HepG2 (cell line): Measurements from ENCODE around the gene KCNH6. TPM values are rescaled to one million over a fixed set of nuclear protein-coding genes. Genes with fewer than 3 reads are reported as not detected.

Experiments used
- ATAC-seq: fragments of 200-7000 bp; cut with Tn5 transposase; 3 replicates; pipeline ENCODE4 v1.9.1; 2020; ENCODE audit warnings: mild to moderate bottlenecking, moderate library complexity
- BruUV-seq: library from RNA; stranded (reverse); fragments of 400-500 nt; replicated peaks from 2 replicates; lab custom pipeline; 2021; lab: Mats Ljungman, UMichigan
- CTCF ChIA-PET: fragments of 300-600 bp; formaldehyde crosslinking; extraction: SDS; loops from one replicate; lab custom pipeline; 2021; ENCODE audit warnings: low total read pairs, inconsistent platforms, low intra/inter-chr PET ratio; lab: Yijun Ruan, JAX
- POLR2A ChIA-PET: fragments of 350-600 bp; sonication (Branson Sonifier 250); formaldehyde crosslinking; loops from one replicate; lab custom pipeline; 2020; ENCODE audit warnings: antibody characterized with exemption, inconsistent platforms; lab: Yijun Ruan, JAX
- DNase-seq: peaks from one replicate; pipeline ENCODE4 v3.0.0-alpha.2; 2015; ENCODE audit warnings: low spot score
- FAIRE-seq: peaks from 3 replicates; lab custom pipeline; 2011; peaks lifted over from hg19 to GRCh38; lab: Jason Lieb, UNC
- H2AFZ ChIP-seq: one replicate; pipeline ENCODE4 v1.6.1; 2011; ENCODE audit warnings: low read length, inconsistent platforms
- H3K27ac ChIP-seq: fragments of 300-600 bp; 3 replicates; pipeline ENCODE4 v1.8.0; 2011; ENCODE audit warnings: mixed run types, mild to moderate bottlenecking, mixed read lengths, low read length, inconsistent platforms; ENCODE audit not compliant: insufficient read depth; ENCODE audit errors: extremely low read length
- H3K27me3 ChIP-seq, 2 experiments: fragments of 200-600 bp in 1 of 2; 2 replicates in 1 of 2; 3 replicates in 1 of 2; pipeline versions ENCODE4 v1.6.0 to v1.8.0; 2011; ENCODE audit warnings: low read length in 2 of 2, mild to moderate bottlenecking in 2 of 2, moderate library complexity in 2 of 2, inconsistent platforms in 1 of 2; ENCODE audit not compliant: insufficient read depth in 2 of 2, control insufficient read depth in 1 of 2
- H3K36me3 ChIP-seq, 2 experiments: fragments of 200-600 bp in 1 of 2; replicated peaks in 1 of 2; 2 replicates in 1 of 2; 3 replicates in 1 of 2; pipeline versions ENCODE4 v1.5.1 to v1.8.0; 2011; ENCODE audit warnings: low read length in 2 of 2, inconsistent platforms in 1 of 2; ENCODE audit not compliant: insufficient read depth in 2 of 2, control insufficient read depth in 1 of 2
- H3K4me1 ChIP-seq: 2 replicates; pipeline ENCODE4 v1.5.1; 2012; ENCODE audit warnings: low read length, inconsistent platforms; ENCODE audit not compliant: insufficient read depth
- H3K4me2 ChIP-seq: 2 replicates; pipeline ENCODE4 v1.6.0; 2011; ENCODE audit warnings: low read depth, low read length, inconsistent platforms
- H3K4me3 ChIP-seq, 3 experiments: fragments of 200-600 bp in 1 of 3; sonication (generic), shearing (Covaris generic) in 1 of 3; replicated peaks in 1 of 3; 2 replicates each; pipeline ENCODE4 v1.5.1; 2011 to 2016; ENCODE audit warnings: low read length in 3 of 3, inconsistent platforms in 2 of 3, low read depth in 2 of 3, mild to moderate bottlenecking in 2 of 3, control low read depth in 1 of 3, mixed read lengths in 1 of 3; ENCODE audit not compliant: insufficient read depth in 1 of 3
- H3K79me2 ChIP-seq: one replicate; pipeline ENCODE4 v1.6.1; 2011; ENCODE audit warnings: low read length, inconsistent platforms; ENCODE audit not compliant: insufficient read depth
- H3K9ac ChIP-seq: 2 replicates; pipeline ENCODE4 v1.6.0; 2011; ENCODE audit warnings: mild to moderate bottlenecking, low read depth, low read length, inconsistent platforms; ENCODE audit not compliant: insufficient read depth
- H3K9me3 ChIP-seq: 2 replicates; pipeline ENCODE4 v1.5.1; 2012; ENCODE audit warnings: mild to moderate bottlenecking, low read length
- H4K20me1 ChIP-seq: 2 replicates; pipeline ENCODE4 v1.6.0; 2011; ENCODE audit warnings: inconsistent platforms, mild to moderate bottlenecking, low read length, moderate library complexity; ENCODE audit not compliant: insufficient read depth
- FOXO1 ChIP-seq: sonication (generic); formaldehyde crosslinking; IDR thresholded peaks from 2 replicates; pipeline ENCODE4 v1.4.0; 2020; ENCODE audit warnings: missing genetic modification reagents
- HDAC6 ChIP-seq: fragments of 200-600 bp; sonication (generic); IDR thresholded peaks from 2 replicates; pipeline ENCODE4 v1.7.0; 2017; ENCODE audit warnings: mild to moderate bottlenecking, antibody characterized with exemption, low read length, low read depth
- MYC ChIP-seq: sonication (generic); formaldehyde crosslinking; IDR thresholded peaks from 2 replicates; pipeline ENCODE4 v1.9.0; 2021; ENCODE audit warnings: missing genetic modification reagents, borderline replicate concordance
- PPARG ChIP-seq: conservative IDR thresholded peaks from 2 replicates; pipeline ENCODE4 v1.6.1; 2016; ENCODE audit warnings: missing biosample characterization, missing genetic modification reagents
- ZNF644 ChIP-seq: IDR thresholded peaks from 2 replicates; pipeline ENCODE4 v1.6.1; 2016; ENCODE audit warnings: low read depth
- ZNF709 ChIP-seq: sonication (generic); formaldehyde crosslinking; IDR thresholded peaks from 2 replicates; pipeline ENCODE4 v1.5.0; 2020; ENCODE audit warnings: mild to moderate bottlenecking, missing genetic modification reagents
- ZNF773 ChIP-seq: sonication (generic); formaldehyde crosslinking; IDR thresholded peaks from 2 replicates; pipeline ENCODE4 v1.4.0; 2020; ENCODE audit warnings: missing genetic modification reagents, borderline replicate concordance
- WGBS: methylation state at CpG from one replicate; pipeline ENCODE4 v1.1.6; 2017; ENCODE audit warnings: low lambda C conversion rate; 5-methylcytosine and 5-hydroxymethylcytosine counted together
- in situ Hi-C: cut with HindIII; loops from 2 replicates; pipeline ENCODE4 v1.10.0; 2017; ENCODE audit warnings: low pct_unique_long_range_greater_than_20kb; ENCODE audit not compliant: extremely low pct_ligation_motif_present
- intact Hi-C: fragments of 100-400 bp; cut with micrococcal nuclease; formaldehyde crosslinking; loops from one replicate; pipeline ENCODE4 v1.10.0; 2022; ENCODE audit not compliant: unreplicated experiment
- polyA plus RNA-seq, 8 experiments: library from polyadenylated mRNA; depleted of rRNA in 3 of 8; stranded (reverse) in 7 of 8; unstranded in 1 of 8; fragments of >200 nt; fragmentation: Illumina TruSeq in 4 of 8; extraction: Trizol in 4 of 8; gene quantifications; 2 replicates each; pipeline versions ENCODE4 v1.2.1 to v1.2.3, GENCODE V29; 2011 to 2016; ENCODE audit warnings: low read depth in 4 of 8, missing spikeins in 1 of 8, mixed read lengths in 1 of 8; ENCODE audit not compliant: insufficient read depth in 1 of 8
- total RNA-seq, 5 experiments: library from RNA; depleted of rRNA; stranded (reverse); fragments of >200 nt; fragmentation: Illumina TruSeq; extraction: Trizol; gene quantifications; 2 replicates each; pipeline ENCODE4 v1.2.3, GENCODE V29; 2016; ENCODE audit warnings: low read depth in 1 of 5
- TF ChIP-seq, protein P1 (sequence below): IDR thresholded peaks from 2 replicates; pipeline ENCODE4 v1.6.1; 2012; ENCODE audit warnings: low read length, improper control_type of control experiment

KCNH6 gene
- total and polyA plus RNA-seq, 2 of the 13 experiments (the other 11 are each of a cell fraction or from before 2014, with no cell fraction given), result 0.05 to 0.18 TPM

DNA sequence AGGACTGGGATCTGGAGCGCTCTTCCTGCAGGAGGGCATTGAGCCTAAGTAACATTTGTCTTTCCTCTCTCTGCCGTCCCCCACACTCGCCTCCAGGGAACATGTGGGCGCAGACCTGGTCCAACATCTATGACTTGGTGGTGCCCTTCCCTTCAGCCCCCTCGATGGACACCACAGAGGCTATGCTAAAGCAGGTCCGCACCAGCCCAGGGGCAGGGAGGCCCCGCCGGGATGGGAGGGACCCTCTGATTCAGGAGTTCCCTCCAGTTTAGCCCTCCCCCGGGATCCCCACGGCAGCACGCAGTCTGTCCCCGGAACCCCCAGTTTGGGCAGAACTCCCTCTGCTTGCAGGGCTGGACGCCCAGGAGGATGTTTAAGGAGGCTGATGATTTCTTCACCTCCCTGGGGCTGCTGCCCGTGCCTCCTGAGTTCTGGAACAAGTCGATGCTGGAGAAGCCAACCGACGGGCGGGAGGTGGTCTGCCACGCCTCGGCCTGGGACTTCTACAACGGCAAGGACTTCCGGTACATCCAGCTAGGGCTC lies 32.2 kb upstream of the KCNH6 start:
- TF ChIP-seq ZNF709 (no peak), ZNF644 (no peak), ZNF773 (CRISPR knock-in tag) (no peak)
- TF ChIP-seq, all 625 proteins: peak for 0
- no TSS peak for BruUV-seq
- in situ Hi-C loops, result no loop called here
- H3K4me1 ChIP-seq, result peaks cover 11% of the 10 kb centered on the region; the same call in 1 of the 2 replicates
- WGBS, result 59% methylated on average over 20 of the region's 22 CpGs
- peaks cover 22 to 99% of the 10 kb centered on the region in 2 experiments; a peak in 4 of 5 replicates for H3K27me3 ChIP-seq
- H3K27ac ChIP-seq, result no peak overlapping the region
- no peak overlapping the region for H2AFZ ChIP-seq
- ATAC-seq, result no peak
- DNase-seq, result no peak
- H3K9me3 ChIP-seq, result no peaks in the 10 kb centered on the region
- H4K20me1 ChIP-seq, result no peaks in the 10 kb centered on the region
- no peak overlapping the region for H3K9ac ChIP-seq
- H3K79me2 ChIP-seq, result no peaks in the 10 kb centered on the region
- no peaks in the 10 kb centered on the region for H3K36me3 ChIP-seq
- no peak overlapping the region for H3K4me2 ChIP-seq
- POLR2A ChIA-PET, result interaction anchor here (0.6 kb wide), 1 partner anchor 706 kb away, joined by 3 read pairs; no protein-coding TSS in a partner anchor
- FAIRE-seq, result no peak
- CTCF ChIA-PET, result no interaction called here
- intact Hi-C loops, result no loop called here
- no peak overlapping the region for H3K4me3 ChIP-seq

DNA sequence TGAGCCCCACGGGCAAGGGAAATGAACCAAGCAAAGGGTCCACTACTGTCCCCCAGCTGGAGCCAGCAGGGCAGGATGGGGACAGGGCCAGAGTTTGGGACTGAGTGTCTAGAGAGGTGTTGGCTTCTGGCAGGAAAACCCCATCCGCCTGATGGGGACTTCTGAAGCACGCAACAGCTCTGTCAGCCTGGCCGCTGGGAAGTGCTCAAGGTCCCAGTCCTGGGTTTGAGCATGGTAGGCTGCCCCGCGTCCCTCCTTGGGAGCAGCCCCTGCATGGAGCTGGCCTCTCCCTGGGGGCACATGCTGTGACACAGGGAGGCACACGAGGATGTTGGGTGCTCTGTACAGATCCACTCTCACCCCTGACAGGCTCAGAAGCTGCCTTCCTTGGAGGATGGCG lies 31.7 kb upstream of the KCNH6 start:
- Histone ChIP-seq H3K9ac (no peak overlapping the region), H3K27me3 (peaks cover 20 to 97% of the 10 kb centered on the region in 2 experiments; a peak in 4 of 5 replicates), H3K4me2 (no peak overlapping the region), H3K9me3 (no peaks in the 10 kb centered on the region), H3K4me1 (peaks cover 11% of the 10 kb centered on the region; the same call in 1 of the 2 replicates), H3K79me2 (no peaks in the 10 kb centered on the region), H2AFZ (no peak overlapping the region), H4K20me1 (no peaks in the 10 kb centered on the region), H3K36me3 (no peaks in the 10 kb centered on the region), H3K27ac (no peak overlapping the region), H3K4me3 (no peak overlapping the region)
- intact Hi-C loops (no loop called here), in situ Hi-C loops (no loop called here)
- BruUV-seq, result no TSS peak
- ChIA-PET CTCF (no interaction called here), POLR2A (interaction anchor here (0.6 kb wide), 1 partner anchor 706 kb away, joined by 3 read pairs; no protein-coding TSS in a partner anchor)
- DNase-seq (no peak), ATAC-seq (no peak), FAIRE-seq (no peak)
- WGBS, result 10% methylated on average over 2 of the region's 8 CpGs
- no peak for TF ChIP-seq PPARG
- TF ChIP-seq HDAC6, result no peak
- TF ChIP-seq MYC (CRISPR knock-in tag), result no peak
- TF ChIP-seq, protein P1, sequence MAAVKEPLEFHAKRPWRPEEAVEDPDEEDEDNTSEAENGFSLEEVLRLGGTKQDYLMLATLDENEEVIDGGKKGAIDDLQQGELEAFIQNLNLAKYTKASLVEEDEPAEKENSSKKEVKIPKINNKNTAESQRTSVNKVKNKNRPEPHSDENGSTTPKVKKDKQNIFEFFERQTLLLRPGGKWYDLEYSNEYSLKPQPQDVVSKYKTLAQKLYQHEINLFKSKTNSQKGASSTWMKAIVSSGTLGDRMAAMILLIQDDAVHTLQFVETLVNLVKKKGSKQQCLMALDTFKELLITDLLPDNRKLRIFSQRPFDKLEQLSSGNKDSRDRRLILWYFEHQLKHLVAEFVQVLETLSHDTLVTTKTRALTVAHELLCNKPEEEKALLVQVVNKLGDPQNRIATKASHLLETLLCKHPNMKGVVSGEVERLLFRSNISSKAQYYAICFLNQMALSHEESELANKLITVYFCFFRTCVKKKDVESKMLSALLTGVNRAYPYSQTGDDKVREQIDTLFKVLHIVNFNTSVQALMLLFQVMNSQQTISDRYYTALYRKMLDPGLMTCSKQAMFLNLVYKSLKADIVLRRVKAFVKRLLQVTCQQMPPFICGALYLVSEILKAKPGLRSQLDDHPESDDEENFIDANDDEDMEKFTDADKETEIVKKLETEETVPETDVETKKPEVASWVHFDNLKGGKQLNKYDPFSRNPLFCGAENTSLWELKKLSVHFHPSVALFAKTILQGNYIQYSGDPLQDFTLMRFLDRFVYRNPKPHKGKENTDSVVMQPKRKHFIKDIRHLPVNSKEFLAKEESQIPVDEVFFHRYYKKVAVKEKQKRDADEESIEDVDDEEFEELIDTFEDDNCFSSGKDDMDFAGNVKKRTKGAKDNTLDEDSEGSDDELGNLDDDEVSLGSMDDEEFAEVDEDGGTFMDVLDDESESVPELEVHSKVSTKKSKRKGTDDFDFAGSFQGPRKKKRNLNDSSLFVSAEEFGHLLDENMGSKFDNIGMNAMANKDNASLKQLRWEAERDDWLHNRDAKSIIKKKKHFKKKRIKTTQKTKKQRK, result no peak
- no peak for TF ChIP-seq FOXO1 (CRISPR knock-in tag)
